LNCaP clone FGC (cell line): ENCODE results near the gene SMIM38.

ENCODE experiments used
- DNase-seq: peaks from one replicate; pipeline ENCODE4 v3.0.0-alpha.2; 2011; ENCODE audit warnings: low read depth
- H3K4me3 ChIP-seq: 2 replicates; pipeline ENCODE4 v1.5.1; 2011; ENCODE audit warnings: mild to moderate bottlenecking, low read depth, low read length, control low read depth
- CTCF ChIP-seq: IDR thresholded peaks from 2 replicates; pipeline ENCODE4 v1.5.1; 2012; ENCODE audit warnings: mild to moderate bottlenecking; ENCODE audit not compliant: control insufficient read depth, insufficient read depth; ENCODE audit errors: extremely low read depth

SMIM38 gene

GRCh38 chr11:69127884-69128283, 27.9 kb upstream of the SMIM38 start:
- no peak for DNase-seq
- TF ChIP-seq CTCF: no peak
- H3K4me3 ChIP-seq: no peak overlapping the region

- TF ChIP-seq CTCF: no peak
- H3K4me3 ChIP-seq: no peak overlapping the region
- DNase-seq: no peak
These were observed 26.7 kb upstream of the SMIM38 start for GRCh38 chr11:69129053-69129452.

- no peak overlapping the region for H3K4me3 ChIP-seq
- DNase-seq: no peak
- no peak for TF ChIP-seq CTCF
These were observed 26.1 kb upstream of the SMIM38 start for GRCh38 chr11:69129647-69130046.

- no peak for TF ChIP-seq CTCF
- no peak overlapping the region for H3K4me3 ChIP-seq
- DNase-seq: no peak
These were observed 25.1 kb upstream of the SMIM38 start for GRCh38 chr11:69130654-69131053.

GRCh38 chr11:69131121-69131566, 24.6 kb upstream of the SMIM38 start:
- no peak overlapping the region for H3K4me3 ChIP-seq
- no peak for TF ChIP-seq CTCF
- DNase-seq: no peak

- H3K4me3 ChIP-seq: no peak overlapping the region
- peak; percentile 63 for DNase-seq
- TF ChIP-seq CTCF: peak; percentile 93
These were observed 24.0 kb upstream of the SMIM38 start for GRCh38 chr11:69131644-69132300.

- TF ChIP-seq CTCF: no peak
- no peak for DNase-seq
- no peak overlapping the region for H3K4me3 ChIP-seq
These were observed 23.4 kb upstream of the SMIM38 start for GRCh38 chr11:69132301-69132670.
